Thyroid gland (tissue), 4 donors: Measurements from ENCODE around the gene CFAP46. TPM values are rescaled to one million over a fixed set of nuclear protein-coding genes. Genes with fewer than 3 reads are reported as not detected.
A peak's percentile ranks its signal among the peaks of the same experiment; 100 is the strongest.
"Not testable (repeated sequence)": the region's sequence is repeated elsewhere in the genome, so short reads cannot be mapped to it uniquely, and the experiment has no call there.

Source experiments
- DNase-seq, 2 donors: peaks; one replicate each; pipeline ENCODE4 v3.0.0-alpha.2; 2019
- H3K27ac ChIP-seq, 3 donors: fragments of 200-600 bp; sonication (generic); 1 replicate in 2 of 3; 2 replicates in 1 of 3; pipeline ENCODE4 v1.5.1; 2016 to 2019; ENCODE audit warnings: mild to moderate bottlenecking in 1 of 3, moderate library complexity in 1 of 3
- H3K27me3 ChIP-seq: fragments of 200-600 bp; sonication (generic); one replicate; pipeline ENCODE4 v1.5.1; 2019
- H3K36me3 ChIP-seq, 2 donors: fragments of 200-600 bp; sonication (generic); one replicate each; pipeline ENCODE4 v1.5.1; 2016 to 2019
- H3K4me1 ChIP-seq, 2 donors: fragments of 200-600 bp; sonication (generic); one replicate each; pipeline ENCODE4 v1.5.1; 2017 to 2019
- H3K4me3 ChIP-seq, 3 donors: fragments of 200-600 bp; sonication (generic); replicated peaks in 1 of 3; 1 replicate in 2 of 3; 2 replicates in 1 of 3; pipeline ENCODE4 v1.5.1; 2016; ENCODE audit warnings: mild to moderate bottlenecking in 1 of 3
- H3K9me3 ChIP-seq: fragments of 200-600 bp; sonication (generic); one replicate; pipeline ENCODE4 v1.5.1; 2017
- POLR2A ChIP-seq, 2 donors: fragments of 450-650 bp; IDR thresholded peaks; one replicate each; pipeline ENCODE4 v1.6.1; 2017; ENCODE audit warnings: antibody characterized with exemption in 2 of 2, mild to moderate bottlenecking in 2 of 2, moderate library complexity in 1 of 2
- WGBS, 2 donors: methylation state at CpG; one replicate each; pipeline ENCODE4 v1.1.5; 2017; 5-methylcytosine and 5-hydroxymethylcytosine counted together
- intact Hi-C: fragments of 100-400 bp; cut with DNase I; formaldehyde crosslinking; loops from one replicate; pipeline ENCODE4 v1.15.1; 2023
- total RNA-seq, 4 donors: library from RNA; depleted of rRNA; stranded (reverse); fragments of >200 nt; gene quantifications; one replicate each; pipeline ENCODE4 v1.2.3, GENCODE V29; 2016
- TF ChIP-seq, protein P1 (sequence below), 6 experiments: fragments of 200-600 bp in 3 of 6; fragments of 450-650 bp in 3 of 6; sonication (generic) in 3 of 6; IDR thresholded peaks; one replicate each; pipeline ENCODE4 v1.5.1; 2016 to 2019; ENCODE audit warnings: antibody characterized with exemption in 6 of 6, mild to moderate bottlenecking in 2 of 6, inconsistent platforms in 1 of 6, moderate library complexity in 1 of 6

The CFAP46 gene
- total RNA-seq, 4 donors from 2014 or later: 3.6 to 12.7 (median 9.1) TPM

- no peaks in the 10 kb centered on the region for H3K27me3 ChIP-seq
- H3K9me3 ChIP-seq: no peaks in the 10 kb centered on the region
- intact Hi-C loops: no loop called here
- H3K4me3 ChIP-seq: no peak overlapping the region
- peaks cover 11 to 13% of the 10 kb centered on the region in 2 donors for H3K4me1 ChIP-seq
- TF ChIP-seq, protein P1, sequence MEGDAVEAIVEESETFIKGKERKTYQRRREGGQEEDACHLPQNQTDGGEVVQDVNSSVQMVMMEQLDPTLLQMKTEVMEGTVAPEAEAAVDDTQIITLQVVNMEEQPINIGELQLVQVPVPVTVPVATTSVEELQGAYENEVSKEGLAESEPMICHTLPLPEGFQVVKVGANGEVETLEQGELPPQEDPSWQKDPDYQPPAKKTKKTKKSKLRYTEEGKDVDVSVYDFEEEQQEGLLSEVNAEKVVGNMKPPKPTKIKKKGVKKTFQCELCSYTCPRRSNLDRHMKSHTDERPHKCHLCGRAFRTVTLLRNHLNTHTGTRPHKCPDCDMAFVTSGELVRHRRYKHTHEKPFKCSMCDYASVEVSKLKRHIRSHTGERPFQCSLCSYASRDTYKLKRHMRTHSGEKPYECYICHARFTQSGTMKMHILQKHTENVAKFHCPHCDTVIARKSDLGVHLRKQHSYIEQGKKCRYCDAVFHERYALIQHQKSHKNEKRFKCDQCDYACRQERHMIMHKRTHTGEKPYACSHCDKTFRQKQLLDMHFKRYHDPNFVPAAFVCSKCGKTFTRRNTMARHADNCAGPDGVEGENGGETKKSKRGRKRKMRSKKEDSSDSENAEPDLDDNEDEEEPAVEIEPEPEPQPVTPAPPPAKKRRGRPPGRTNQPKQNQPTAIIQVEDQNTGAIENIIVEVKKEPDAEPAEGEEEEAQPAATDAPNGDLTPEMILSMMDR (IDR thresholded peaks at IDR 0.05): no peak
- no peak for TF ChIP-seq POLR2A (IDR thresholded peaks at IDR 0.05)
- DNase-seq: no peak
- no peak overlapping the region for H3K27ac ChIP-seq
- H3K36me3 ChIP-seq: no peaks in the 10 kb centered on the region
- WGBS, 2 donors: 78 to 89% methylated on average over 10 to 16 of the region's 16 CpGs
These were observed 53.4 kb downstream of the CFAP46 start for GRCh38 chr10:132888898-132889490.

- H3K4me1 ChIP-seq: peaks cover 10 to 13% of the 10 kb centered on the region in 2 donors
- H3K36me3 ChIP-seq, H3K27ac ChIP-seq, DNase-seq, intact Hi-C loops, H3K9me3 ChIP-seq, H3K27me3 ChIP-seq, H3K4me3 ChIP-seq: not testable (repeated sequence)
- 82 to 95% methylated on average over 3 to 4 of the region's 16 CpGs for WGBS, 2 donors
These were observed 53.9 kb downstream of the CFAP46 start for GRCh38 chr10:132888446-132888845.

GRCh38 chr10:132886211-132887099 lies 55.9 kb downstream of the CFAP46 start:
- DNase-seq: peak; percentile 4 to 22
- no peaks in the 10 kb centered on the region for H3K27me3 ChIP-seq
- WGBS, 2 donors: 60 to 72% methylated on average over 27 to 33 of the region's 35 CpGs
- no peaks in the 10 kb centered on the region for H3K4me1 ChIP-seq
- H3K27ac ChIP-seq: no peak overlapping the region
- no peak overlapping the region for H3K4me3 ChIP-seq
- H3K36me3 ChIP-seq: no peaks in the 10 kb centered on the region
- intact Hi-C loops: no loop called here
- TF ChIP-seq, protein P1 (IDR thresholded peaks at IDR 0.05): no peak
- no peak for TF ChIP-seq POLR2A (IDR thresholded peaks at IDR 0.05)
- no peaks in the 10 kb centered on the region for H3K9me3 ChIP-seq

DNA sequence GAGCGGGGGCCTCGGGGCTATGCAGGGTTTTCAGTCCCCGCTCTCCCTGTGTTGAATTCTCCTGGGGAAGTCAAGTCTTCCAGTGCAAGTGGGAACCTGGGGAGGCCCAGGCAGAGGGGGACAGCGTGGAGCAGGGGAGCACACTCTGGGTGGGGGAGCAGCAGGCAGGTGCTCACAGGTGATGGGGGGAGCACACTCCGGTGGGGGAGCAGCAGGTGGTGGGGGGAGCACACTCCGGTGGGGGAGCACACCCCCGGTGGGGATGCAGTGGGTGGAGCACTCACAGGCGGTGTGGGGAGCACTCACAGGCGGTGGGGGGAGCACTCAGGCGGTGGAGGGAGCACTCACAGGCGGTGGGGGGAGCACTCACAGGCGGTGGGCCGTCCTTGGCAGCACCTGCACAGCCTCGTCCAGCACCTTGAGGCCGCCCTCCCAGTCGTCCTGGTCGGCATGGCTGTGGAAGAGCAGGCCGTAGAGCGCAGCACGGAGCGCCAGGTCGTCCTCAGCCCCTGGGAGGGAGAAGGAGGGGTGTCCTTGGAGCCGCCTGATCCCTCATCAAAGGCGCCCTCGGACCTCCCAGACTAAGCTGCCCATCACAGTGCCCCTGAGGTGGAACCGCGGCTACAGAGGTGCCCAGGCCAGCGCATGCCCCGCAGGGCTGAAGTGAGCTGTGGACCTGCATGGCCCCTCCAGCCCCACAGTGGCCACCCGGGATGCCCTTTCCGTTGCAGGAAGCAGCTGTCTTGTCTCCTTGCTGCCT lies 56.7 kb downstream of the CFAP46 start:
- DNase-seq: peak in 1 of 2 donors; percentile 1

More for the DNA sequence above, 56.7 kb downstream of the CFAP46 start:
- WGBS, 2 donors: 86 to 87% methylated on average over 12 to 15 of the region's 31 CpGs
- no peak overlapping the region for H3K27ac ChIP-seq
- no peaks in the 10 kb centered on the region for H3K27me3 ChIP-seq
- TF ChIP-seq POLR2A (IDR thresholded peaks at IDR 0.05): no peak
- TF ChIP-seq, protein P1 (IDR thresholded peaks at IDR 0.05): no peak
- H3K9me3 ChIP-seq: no peaks in the 10 kb centered on the region
- H3K4me1 ChIP-seq: no peaks in the 10 kb centered on the region
- intact Hi-C loops: no loop called here
- no peak overlapping the region for H3K4me3 ChIP-seq
- no peaks in the 10 kb centered on the region for H3K36me3 ChIP-seq
